Measurements from ENCODE around the gene MAD2L2.

DNA sequence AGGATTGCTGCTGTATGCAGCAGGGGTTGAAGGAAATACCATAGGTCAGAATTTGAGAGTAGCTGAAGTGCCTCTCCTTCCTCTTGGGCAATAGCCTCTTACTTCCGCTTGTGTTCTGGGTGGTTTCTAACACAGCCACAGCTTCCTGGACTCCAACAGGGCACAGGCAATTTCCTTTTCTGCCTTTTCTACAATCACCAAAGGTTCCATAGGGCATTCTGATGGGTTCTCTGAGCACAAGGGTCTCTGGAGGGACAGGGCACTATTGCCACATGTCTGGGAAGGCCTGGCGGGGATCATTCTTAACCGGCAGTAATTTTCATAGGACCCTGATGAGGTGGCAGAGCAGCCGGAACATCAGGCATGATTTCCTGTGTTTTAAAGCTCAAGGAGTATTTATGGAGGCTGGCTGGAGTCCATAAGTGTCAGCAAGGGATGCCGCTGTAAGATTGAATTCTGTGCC, 49.5 kb upstream of the MAD2L2 start:
- TF ChIP-seq GATA2 (IDR thresholded peaks at IDR 0.05; ENCODE audit: low read depth, low read length) (no peak), GATA3 (IDR thresholded peaks at IDR 0.05; ENCODE audit: low read depth, low read length) (no peak)
